Activated T-helper 9 cell treated with anti-CD3 and anti-CD28 coated beads, Interleukin-2, amount 50 U/mL, for 16 hours (primary cell): ENCODE measurements around the gene G2E3.
"Not testable (repeated sequence)": the region's sequence is repeated elsewhere in the genome, so short reads cannot be mapped to it uniquely, and the experiment has no call there.

Experiments
- DNase-seq: peaks from one replicate; pipeline ENCODE4 v3.0.0-alpha.2; 2020; ENCODE audit warnings: low read depth

Gene G2E3, protein sequence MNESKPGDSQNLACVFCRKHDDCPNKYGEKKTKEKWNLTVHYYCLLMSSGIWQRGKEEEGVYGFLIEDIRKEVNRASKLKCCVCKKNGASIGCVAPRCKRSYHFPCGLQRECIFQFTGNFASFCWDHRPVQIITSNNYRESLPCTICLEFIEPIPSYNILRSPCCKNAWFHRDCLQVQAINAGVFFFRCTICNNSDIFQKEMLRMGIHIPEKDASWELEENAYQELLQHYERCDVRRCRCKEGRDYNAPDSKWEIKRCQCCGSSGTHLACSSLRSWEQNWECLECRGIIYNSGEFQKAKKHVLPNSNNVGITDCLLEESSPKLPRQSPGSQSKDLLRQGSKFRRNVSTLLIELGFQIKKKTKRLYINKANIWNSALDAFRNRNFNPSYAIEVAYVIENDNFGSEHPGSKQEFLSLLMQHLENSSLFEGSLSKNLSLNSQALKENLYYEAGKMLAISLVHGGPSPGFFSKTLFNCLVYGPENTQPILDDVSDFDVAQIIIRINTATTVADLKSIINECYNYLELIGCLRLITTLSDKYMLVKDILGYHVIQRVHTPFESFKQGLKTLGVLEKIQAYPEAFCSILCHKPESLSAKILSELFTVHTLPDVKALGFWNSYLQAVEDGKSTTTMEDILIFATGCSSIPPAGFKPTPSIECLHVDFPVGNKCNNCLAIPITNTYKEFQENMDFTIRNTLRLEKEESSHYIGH

DNA sequence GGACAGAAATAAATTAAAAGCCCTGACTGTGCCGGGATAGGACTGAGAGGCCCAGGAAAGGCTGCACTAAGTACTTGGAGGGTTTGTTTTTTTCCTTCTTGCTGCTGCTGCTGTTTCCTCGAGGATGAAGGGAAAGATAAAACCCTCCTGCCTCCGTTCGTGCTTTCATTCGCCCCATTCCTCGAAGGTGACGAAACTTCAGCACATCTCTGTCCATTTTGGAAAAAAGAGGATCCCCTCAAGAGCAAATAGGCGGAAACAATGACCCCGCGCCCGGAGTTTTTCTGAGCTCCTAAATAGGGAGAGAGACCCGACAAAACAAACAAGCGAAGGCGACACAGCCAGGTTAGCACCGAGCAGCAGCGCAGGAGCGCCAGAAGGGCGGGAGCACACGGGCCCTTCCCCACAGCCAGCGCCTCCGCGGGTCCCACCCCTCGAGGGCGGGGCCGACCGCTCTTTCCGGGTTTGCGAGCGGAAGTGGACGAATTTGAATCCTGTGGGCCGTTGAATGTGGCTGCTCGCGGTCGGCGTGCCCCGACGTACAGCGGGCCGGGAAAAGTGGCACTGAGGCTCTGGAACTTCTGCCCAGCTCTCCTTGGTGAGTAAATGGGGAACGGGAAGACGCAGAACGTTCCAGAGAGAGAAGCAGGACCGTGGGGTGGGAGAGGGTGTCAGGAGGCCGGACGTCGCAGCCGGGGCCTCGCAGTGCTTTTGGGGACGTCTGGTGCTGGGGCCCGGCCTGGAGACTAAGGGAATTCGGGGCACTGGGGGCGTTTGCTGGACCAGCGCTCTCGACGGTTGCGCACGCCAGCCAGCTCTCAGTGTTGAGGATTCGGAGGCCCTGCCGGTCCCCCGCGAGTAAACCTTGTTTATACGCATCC is at the start of gene G2E3:
G2E3 (plus strand) TSS at position 484 of the 881 bp plus-strand sequence. CDS start 21,922 bp downstream, outside the sequence.
- DNase-seq = peak; percentile 85

DNA sequence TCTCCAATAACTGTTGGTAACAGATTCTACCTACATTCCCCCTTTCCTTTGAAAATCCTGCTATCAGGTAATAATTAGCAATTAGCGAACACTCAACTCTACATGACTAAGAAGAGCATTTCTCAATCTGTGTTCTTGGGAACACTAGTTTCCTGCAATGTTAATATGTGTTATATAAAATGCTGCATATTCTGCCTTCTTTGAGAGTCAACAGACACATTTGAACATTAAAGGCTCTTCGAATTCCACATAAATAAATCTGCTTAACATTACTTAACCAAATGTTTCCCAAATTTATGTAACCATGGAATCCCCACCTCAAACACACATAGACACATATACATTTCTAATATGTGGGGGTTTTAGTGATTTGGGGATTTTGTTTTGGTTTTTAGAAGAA is 41.2 kb upstream of the G2E3 start:
- DNase-seq = no peak

DNA sequence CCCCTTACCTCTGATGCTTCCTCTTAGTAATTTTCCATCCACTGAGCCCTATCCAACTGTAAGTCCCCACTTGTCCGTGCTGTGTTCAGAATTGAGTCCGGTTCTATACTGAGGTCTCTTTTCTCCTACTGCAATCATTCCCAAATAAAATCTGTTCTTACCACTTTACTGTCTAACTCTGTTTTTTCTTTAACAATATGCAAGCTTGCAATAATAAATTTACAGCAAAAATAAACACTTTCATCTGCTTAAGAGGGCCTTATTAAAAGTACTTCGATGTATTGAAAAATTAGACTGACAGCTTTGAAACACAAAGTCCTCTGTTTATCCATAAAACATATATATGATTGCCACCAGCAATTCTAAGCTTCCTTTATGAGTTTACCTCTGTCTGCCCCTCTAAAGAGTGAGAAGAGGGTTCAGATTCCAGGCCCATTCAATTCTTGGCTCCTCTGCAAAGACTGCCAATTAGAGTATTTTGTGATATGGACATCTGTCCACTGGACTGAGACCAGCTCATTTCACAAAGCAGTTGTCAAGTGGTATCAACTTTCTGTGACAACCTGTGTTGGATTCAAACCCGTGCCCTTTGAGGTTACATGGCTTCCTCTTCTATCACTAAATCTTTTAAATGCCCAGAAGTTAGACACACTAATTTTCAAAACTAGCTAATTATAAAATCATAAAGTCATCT is 39.9 kb upstream of the G2E3 start:
- DNase-seq = no peak

DNA sequence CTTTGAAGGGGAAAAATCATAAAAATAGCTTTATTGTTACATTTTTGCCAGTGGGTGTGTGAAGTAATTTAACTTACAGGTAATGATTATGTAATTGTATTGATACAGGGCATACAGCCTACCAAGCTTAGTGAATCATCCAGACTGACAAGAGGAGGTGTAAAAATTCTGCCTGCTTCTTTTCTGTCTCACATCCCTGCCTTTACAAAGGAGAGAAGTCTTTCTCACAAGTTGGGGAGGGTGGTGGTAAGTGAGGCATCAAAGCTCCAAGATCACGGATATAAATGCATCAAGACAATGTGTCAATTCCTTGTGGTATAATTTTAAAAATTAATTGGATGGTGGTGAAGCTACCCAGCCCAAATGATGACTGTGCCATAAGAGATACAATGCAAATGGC is 39.0 kb upstream of the G2E3 start:
- DNase-seq = no peak

DNA sequence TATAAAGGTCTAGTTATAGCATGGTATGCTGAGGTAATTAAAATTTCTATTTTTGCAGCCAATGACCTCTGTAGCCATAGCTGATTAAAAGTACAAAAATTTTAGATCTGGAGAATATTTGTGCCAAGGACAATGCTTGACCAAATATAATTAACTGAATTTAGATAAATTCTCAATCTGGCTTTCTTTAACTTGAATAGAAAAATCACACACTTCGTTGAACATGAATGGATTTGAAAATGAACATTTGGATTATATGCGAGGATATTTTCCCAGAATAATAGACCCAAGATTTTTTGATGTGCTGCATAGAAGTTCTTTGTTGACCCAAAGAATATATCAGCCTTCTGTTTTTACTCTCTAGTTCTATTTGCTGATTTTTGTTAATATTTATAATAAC is 38.4 kb upstream of the G2E3 start:
- DNase-seq = no peak

DNA sequence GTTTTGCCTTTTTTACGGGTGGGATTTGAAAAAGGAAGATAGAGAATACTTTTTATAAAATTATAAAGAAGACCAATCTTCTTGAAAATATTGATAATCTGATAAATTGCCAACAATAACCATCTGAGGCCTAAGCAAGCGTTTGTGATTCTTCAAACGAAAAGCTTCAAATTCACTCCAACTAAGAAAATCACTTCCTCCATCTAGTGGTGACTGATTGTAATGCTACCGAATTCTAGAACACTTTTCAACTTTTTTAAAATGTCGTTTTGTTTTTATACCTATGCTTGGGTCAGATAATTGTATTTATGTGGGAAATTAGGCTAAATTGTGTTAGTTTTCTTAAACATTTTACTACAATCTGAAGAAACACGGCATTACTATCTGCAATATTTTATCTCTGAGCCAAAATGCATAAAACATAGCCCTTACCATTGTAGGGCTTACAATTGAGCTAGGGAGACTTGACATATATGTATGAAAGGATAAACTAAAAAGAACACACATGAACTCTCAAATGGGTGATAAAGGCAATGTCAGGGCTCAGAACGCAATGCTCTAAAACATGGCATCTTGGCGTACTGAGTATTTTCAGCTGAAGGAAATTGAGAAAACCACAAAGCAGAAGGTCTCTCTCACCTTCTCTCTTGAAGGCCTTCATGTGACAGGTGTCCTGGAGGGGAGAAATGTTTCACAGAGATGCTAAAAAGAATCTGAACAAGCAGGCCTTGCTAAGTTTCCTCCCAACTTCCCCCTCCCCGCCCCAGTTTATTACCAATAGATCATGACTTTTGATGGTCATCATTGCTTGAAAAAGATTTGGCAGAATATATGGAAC is 36.8 kb upstream of the G2E3 start:
- no peak for DNase-seq

DNA sequence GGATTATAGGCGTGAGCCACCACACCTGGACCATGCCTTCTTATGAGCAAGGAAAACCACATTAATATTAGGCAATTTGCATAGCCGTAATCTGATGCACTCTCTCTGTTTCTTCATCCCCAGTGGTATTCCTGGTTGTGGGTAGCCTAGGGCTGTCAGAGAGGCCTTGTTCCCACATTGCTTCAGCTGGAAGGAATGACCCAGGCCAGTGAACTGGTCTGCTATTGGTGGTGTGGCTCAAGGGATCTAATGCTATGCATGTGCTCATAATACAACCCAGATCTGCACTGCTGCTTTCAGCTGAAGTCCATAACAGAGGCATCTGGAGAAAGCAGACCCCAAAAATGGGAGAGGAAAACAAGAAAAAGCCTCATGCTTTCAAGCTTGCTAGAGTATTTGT is 33.1 kb upstream of the G2E3 start:
- no peak for DNase-seq

DNA sequence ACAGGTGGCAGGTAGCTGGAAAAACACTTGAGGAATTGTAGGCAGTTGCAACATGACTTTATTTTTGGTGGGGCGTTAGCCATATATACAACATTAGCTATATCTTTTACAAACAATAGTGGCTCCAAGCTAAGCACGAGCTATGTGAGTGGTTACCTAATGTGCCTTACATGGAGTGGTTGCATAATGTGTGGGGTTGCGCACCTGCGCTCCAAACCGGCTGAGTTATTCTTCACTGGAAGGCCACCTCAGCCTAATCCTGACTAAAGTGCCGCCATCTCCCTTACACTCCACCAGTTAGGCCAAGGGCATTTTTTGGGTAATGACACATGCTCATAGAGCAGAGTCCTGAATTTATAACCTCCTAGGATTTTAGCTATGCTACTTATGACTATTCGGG is 31.8 kb upstream of the G2E3 start:
- DNase-seq = no peak

DNA sequence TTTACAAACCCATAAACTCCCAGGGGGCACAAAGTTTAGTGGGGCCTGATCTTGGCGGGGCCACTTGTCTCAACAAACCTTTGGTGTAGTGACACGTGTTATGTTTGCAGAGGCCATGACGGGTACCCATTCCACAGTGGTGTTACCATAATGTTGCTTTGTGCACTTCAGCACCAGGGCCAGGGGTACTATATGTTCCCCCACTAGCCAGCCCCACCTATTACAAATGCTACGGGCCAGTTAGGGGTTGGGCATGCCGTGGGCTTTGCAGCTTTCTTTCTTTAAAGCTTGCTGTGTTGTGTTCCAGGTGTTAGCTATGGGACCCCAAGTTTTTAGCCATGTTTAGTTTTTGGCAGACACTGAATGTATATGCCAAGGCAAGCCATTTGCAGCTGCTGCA is 30.8 kb upstream of the G2E3 start:
- no peak for DNase-seq

DNA sequence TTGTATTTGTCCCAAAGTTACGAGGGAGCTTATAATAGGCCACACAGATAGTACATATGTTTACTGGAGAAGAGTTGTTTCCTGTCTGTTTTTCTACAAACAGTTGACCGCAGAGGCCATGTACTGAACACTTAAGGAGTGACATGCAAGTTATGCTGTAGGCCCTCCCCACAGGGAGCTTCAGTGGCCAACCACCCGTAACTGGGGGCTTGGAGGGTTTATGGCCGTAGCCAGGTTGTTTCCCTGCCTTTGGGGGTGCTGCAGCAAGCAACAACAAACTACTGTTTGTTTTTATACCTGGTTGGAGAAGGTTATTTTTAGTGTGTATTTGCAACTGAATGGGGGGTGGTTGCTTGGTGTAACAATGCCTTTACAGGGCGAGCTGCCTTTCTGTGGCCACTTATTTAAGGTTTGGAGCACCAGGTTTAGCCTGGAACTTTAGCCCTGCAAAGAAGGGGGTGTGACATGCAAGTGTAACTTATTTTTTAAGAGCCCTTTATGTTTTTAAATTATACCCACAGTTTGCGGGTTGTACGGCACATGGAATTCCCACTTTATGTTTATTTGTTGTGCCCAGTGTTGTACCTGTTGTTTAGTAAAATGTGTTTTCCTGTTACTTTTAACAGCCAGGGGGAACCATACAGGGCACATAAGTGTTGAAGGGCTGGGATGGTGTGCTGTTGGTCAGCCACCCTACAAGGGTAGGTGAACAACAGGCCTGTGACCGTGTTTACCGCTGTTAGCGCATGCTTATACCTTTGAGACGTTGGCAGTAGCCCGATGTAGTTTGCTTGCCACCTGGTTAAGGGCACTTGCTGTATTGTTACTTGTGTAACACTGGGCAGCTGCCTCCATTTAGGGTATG is 29.9 kb upstream of the G2E3 start:
- no peak for DNase-seq

DNA sequence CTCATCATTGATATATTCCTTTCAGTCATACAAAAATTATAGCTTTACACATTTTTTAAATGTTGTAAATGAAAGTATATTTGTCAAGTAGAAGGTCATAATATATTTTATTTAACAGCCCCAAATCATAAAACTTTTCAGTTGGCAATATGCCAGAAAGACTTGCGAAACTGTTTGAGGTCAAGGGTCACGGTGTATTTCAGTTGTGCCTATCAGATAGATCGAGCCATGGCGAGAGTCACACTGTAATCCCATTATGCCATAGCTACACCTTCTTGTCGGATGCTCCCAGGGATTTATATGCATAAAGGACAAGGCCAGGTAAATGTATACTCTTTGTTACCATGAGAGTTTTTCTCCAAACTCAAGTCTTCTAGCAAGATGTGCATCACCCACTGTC is 26.7 kb upstream of the G2E3 start:
- no peak for DNase-seq

DNA sequence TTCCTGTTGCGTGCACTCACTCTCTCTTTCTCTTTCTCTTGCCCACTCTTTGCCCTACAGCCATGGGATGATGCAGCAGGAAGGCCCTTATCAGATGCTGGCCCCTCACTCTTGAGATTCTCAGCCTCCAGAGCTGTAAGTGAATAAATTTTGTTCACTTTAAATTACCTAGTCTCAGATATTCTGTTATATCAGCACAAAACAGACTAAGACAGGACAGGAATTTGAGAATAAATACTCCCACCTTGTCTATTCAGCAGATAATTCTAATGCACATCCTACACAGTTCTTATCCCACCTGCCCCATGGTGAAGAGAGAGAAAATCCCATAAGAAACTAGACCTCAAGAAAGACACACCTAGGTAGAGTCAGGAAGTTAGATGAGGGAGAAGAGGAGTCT is 25.8 kb upstream of the G2E3 start:
- DNase-seq = no peak

DNA sequence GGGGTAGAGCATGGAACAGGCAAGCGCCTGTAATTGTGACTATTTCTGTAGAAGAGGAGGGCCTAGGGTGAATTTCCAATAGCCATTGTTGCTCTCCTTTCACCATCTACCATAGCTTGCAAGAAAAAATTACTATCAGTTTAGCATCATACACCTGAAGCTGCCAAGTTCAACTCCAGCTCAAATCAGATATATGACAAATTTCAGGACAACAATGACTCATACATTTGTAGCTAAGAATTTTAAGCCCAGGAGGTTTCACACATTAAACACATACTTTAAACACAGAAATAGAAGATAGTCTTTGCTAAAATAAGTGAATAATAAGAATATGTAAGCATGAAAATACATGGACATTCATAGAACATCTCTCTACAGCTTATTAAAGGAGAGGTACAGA is 17.6 kb upstream of the G2E3 start:
- DNase-seq = no peak

DNA sequence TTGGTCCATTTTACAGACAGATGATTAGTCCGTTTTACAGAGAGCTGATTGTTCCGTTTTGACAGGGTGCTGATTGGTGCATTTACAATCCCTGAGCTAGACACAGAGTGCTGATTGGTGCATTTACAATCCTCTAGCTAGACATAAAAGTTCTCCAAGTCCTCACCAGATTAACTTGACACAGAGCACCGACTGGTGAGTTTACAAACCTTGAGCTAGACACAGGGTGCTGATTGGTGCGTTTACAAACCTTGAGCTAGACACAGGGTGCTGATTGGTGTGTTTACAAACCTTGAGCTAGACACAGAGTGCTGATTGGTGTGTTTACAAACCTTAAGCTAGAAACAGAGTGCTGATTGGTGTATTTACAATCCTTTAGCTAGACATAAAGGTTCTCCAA is 12.2 kb upstream of the G2E3 start:
- DNase-seq = not testable (repeated sequence)

DNA sequence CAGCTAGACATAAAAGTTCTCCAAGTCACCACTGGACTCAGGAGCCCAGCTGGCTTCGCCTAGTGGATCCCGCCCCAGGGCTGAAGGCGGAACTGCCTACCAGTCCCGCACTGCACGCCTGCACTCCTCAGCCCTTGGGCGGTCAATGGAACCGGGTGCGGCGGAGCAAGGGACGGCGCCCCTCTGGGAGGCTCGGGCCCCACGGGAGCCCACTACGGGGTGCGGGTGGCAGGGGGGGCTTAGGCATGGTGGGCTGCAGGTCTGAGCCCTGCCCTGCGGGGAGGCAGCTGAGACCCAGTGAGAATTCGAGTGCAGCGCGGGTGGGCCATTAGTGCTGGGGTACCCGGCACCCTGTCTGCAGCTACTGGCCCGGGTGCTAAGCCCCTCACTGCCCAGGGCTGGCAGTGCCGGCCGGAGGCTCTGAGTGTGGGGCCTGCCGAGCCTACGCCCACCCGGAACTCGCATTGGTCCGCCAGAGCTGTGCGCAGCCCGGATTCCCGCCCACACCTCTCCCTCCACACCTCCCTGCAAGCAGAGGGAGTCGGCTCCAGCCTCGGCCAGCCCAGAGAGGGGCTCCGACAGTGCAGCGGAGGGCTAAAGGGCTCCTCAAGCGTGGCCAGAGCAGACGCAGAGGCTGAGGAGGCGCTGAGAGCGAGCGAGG is 11.4 kb upstream of the G2E3 start:
- no peak for DNase-seq

DNA sequence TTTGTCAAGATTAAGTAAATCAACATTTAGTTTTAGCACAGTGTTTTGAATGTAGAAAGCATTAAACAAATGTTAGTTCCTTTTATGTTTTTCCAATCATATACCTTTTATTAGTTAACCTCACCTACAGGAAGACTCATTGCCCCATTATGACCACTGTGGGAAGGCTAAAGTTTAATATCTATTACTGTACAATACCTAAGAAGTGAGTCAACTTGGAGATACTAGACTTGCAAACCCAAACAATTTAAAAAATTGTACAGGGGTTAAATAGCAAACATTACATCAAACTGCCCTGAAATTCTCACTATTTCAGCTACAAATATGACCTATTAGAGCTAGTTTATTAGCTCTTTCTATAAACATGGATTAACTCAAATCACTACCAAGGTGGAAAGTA is 8.6 kb upstream of the G2E3 start:
- DNase-seq = no peak

DNA sequence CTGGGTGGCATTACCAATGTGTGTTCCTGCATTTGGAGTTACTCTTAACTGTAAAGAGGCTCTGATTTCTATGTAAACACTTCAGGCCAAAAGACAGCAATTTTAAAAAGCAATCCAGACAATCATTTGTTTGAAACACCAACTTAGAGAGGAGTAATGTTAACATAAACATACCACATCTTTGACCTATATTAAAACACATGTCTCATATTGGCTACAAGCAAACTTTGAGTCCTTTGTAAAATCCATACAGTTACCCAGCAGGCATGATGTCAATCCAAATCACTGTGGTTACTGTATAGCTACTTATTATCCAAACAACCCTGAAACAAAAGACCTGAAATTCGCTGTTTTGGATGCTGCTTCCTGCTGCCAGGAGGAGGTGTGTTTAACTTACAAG is 7.5 kb upstream of the G2E3 start:
- no peak for DNase-seq

DNA sequence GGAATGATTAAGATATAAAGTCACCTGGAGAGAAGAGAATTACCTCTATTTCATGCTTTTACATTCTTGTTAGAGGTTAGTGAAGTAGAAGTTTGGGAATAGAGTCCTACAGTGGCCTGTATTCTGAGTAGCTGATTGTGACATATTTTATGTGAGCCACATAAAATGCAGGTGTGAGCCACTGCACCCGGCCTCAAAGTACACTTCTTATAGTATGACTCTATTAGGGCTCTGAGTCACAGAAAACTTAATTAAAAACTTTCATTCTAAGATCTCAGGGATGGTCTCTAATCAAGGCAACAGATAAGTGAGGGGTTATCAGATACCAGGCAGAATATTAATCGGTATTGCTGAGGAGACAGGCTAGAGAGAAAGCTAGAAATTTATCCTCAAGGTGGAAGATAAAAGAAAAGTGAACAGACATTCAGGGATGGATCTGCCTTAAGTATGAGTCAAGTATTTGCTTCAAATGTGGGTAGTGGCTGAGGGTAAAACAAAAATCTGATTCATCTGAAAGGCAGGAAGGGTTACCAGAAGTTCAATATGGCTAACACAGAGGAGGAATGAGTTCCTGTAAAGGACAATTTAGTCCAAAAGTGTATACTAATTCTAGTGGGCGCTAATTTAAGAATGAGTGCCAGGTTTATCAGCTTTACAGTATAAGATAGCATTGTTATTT is 5.5 kb upstream of the G2E3 start:
- DNase-seq = no peak

DNA sequence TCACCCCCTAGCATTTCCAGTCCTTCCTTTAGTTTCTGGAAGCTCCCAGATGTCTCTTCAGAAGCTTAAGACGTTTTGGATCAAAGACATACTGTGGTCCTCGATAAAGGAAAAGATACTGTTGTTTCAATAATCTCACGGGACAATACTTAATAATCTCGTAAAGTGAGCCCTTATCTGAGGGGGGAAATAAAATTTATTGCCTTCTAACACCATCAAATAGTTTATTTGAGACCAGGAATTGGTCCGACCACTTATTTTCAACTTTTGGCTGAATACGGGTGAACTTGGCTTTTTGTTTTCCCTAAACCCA is 640 bp upstream of the G2E3 start:
- DNase-seq = no peak
